Measurements from ENCODE around the gene MAN2A1.
A peak's percentile ranks its signal among the peaks of the same experiment; 100 is the strongest.

The MAN2A1 gene

DNA sequence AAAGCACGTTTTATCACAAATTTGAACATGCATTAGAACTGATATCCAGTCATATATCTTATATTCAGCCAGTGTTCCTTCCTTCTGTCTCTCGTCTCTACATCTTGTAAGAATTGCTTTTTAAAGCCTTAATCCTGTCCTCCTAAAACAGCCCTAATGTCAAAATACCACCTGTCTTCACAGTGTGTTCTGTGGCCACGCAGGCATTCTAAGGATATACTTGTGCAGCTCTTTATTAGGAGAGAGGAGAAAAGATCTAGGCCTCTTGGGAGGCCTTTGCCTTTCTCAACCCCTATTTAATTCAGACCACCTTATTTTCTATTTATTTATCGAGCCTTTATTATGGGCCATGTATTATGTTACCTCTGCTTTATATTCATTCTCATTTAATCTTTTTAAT, 78.3 kb downstream of the MAN2A1 start:
- DNase-seq (ENCODE audit: low read depth) = no peak
- H3K4me3 ChIP-seq (ENCODE audit: low read depth, low read length) = no peak overlapping the region
- TF ChIP-seq, protein P1, sequence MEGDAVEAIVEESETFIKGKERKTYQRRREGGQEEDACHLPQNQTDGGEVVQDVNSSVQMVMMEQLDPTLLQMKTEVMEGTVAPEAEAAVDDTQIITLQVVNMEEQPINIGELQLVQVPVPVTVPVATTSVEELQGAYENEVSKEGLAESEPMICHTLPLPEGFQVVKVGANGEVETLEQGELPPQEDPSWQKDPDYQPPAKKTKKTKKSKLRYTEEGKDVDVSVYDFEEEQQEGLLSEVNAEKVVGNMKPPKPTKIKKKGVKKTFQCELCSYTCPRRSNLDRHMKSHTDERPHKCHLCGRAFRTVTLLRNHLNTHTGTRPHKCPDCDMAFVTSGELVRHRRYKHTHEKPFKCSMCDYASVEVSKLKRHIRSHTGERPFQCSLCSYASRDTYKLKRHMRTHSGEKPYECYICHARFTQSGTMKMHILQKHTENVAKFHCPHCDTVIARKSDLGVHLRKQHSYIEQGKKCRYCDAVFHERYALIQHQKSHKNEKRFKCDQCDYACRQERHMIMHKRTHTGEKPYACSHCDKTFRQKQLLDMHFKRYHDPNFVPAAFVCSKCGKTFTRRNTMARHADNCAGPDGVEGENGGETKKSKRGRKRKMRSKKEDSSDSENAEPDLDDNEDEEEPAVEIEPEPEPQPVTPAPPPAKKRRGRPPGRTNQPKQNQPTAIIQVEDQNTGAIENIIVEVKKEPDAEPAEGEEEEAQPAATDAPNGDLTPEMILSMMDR (IDR thresholded peaks at IDR 0.05; ENCODE audit: low read depth, low read length, missing control alignments) = no peak

DNA sequence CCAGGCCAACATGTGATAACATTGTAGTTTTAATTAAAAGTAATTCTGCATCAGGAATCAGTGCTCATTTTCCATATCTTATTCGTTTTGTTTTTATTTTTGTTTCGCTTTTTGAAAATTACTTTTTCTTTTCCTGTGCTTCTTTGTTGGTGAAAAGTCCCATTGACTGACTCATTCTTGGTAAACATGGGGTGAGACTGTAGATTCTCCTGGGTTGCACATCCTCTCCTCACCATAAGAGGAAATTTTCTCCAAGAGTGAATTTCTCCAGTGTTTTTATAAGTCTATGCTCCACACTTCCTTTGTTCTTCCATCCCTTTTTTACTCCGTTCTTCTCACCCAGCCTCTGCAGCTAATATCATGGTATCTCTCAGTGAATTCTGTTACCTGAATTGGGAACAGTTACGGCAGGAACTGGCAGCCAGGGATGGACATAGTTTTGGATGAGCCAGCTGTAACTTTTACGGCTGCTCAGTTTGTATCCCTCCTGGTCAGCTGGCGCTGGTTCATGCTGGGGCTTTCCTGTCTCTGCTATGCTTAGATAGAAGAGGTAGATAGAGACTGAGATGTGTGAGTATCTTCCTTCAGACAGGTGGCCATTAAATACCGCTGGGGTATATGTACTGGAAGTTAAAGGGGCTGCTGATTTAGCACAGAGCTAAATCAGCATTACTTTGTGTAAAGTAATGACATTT, 80.0 kb downstream of the MAN2A1 start:
- no peak for DNase-seq (ENCODE audit: low read depth)
- H3K4me3 ChIP-seq (ENCODE audit: low read depth, low read length) = no peak overlapping the region
- TF ChIP-seq, protein P1 (IDR thresholded peaks at IDR 0.05; ENCODE audit: low read depth, low read length, missing control alignments) = no peak

DNA sequence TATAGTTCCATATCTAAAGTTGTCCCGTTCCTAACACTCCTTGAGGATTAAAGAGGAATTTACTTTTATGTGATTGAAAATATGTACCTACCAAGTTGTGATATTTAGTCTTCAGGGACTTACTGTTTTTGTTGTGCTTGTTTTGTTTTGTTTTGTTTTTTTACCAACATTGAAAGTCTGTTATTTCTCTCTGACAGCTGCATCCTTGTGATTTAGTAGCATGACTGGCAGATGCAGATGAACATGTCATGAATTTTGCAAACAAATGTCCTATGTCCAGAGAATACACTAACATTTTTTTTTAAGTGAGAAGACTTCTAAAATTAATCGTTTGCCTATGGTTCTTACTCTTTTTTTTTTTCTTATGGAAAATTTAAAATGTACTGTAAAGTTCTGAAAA, 85.4 kb downstream of the MAN2A1 start:
- DNase-seq (ENCODE audit: low read depth) = no peak
- TF ChIP-seq, protein P1 (IDR thresholded peaks at IDR 0.05; ENCODE audit: low read depth, low read length, missing control alignments) = no peak
- H3K4me3 ChIP-seq (ENCODE audit: low read depth, low read length) = no peak overlapping the region

DNA sequence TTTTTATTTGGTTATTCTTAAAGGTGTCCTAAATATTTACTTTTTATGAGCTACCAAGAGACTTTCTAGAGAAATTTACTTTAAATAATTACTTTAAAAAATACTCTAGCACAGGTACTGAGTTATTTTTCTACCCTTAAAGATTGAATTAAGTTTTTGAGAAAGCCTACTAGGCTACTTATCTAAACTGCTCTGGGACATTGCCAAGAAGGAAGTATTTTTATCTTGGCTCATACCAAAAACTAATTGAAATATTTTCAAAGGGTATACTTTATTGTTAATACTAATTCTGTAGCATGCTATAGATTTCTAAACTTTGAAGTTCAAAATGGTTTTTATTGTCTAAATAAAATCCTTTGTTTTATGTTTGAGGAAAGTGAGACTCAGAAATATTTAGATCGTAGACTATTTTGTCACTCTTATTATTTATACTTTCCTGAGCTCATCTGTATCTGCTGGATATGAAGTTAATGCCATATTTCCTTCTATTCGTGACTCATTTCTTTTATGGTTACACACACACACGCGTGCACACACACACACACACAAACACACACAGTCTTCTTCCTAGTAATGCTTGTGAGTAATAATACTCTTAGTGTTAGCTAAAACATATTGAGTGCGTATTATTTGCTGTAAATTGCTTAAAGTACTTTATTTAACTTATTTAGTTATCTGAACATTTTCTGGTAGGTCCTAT, 89.5 kb downstream of the MAN2A1 start:
- H3K4me3 ChIP-seq (ENCODE audit: low read depth, low read length) = no peak overlapping the region
- DNase-seq (ENCODE audit: low read depth) = no peak
- TF ChIP-seq, protein P1 (IDR thresholded peaks at IDR 0.05; ENCODE audit: low read depth, low read length, missing control alignments) = no peak

DNA sequence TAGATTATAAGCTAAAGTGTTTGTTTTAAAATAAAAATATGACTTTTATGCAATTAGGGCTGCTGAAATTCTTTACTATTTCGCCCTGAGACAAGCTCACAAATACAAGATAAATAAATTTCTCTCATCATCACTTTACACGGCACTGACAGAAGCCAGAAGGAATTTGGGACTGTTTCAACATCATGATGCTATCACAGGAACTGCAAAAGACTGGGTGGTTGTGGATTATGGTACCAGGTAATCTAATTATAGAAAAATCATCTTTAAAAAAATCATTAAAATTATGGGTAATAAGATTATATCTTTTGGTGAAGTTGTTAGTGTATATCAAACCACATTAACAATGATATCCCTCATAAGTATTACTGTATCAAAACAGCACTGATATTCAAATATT, 95.0 kb downstream of the MAN2A1 start:
- no peak for DNase-seq (ENCODE audit: low read depth)
- H3K4me3 ChIP-seq (ENCODE audit: low read depth, low read length) = no peak overlapping the region
- TF ChIP-seq, protein P1 (IDR thresholded peaks at IDR 0.05; ENCODE audit: low read depth, low read length, missing control alignments) = no peak

DNA sequence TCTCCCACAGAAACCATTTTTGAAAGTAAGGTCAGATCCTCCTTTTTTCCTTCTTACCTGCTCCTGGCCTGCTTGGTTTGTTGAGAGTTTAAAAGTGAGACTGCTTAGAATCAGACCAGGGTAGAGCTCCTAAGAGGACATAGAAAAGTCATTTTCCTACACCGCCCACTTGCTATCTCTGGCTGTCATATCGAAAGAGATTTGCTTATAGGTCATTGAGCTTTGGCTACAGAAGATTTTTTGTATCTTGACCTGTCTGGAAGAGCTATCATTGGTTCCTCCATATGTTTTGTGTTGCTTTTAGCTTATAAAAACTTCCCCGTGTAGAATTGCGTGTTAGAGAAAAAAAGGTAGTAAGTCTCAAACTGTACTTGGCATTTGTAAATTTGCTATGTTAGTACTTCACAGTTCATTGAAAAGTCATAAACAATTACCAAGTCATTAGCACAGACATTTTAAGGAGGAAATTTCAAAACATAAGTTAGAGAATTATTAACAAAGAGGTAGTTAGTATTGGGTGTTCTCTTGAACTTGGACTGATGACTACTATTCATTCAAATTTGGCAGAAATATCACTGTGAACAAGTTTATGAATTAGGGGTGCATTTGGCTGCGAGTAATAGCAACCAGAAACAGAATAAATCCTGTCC, 96.6 kb downstream of the MAN2A1 start:
- H3K4me3 ChIP-seq (ENCODE audit: low read depth, low read length) = no peak overlapping the region
- TF ChIP-seq, protein P1 (IDR thresholded peaks at IDR 0.05; ENCODE audit: low read depth, low read length, missing control alignments) = no peak
- DNase-seq (ENCODE audit: low read depth) = peak; percentile 2
